HL-60 (cell line): ENCODE data around the gene PIMREG.

ENCODE experiments used
- CTCF ChIP-seq: IDR thresholded peaks from one replicate; pipeline ENCODE4 v1.5.1; 2011; ENCODE audit warnings: low read length, control low read depth, inconsistent platforms; ENCODE audit not compliant: insufficient read depth
- GABPA ChIP-seq: IDR thresholded peaks from 2 replicates; pipeline ENCODE4 v1.6.1; 2012; ENCODE audit warnings: low read depth
- POLR2AphosphoS5 ChIP-seq: IDR thresholded peaks from 2 replicates; pipeline ENCODE4 v1.6.1; 2012; ENCODE audit warnings: low read depth
- REST ChIP-seq: IDR thresholded peaks from 2 replicates; pipeline ENCODE4 v1.6.1; 2012; ENCODE audit warnings: low read depth; ENCODE audit not compliant: insufficient replicate concordance
- SPI1 ChIP-seq: IDR thresholded peaks from 2 replicates; pipeline ENCODE4 v1.6.1; 2012; ENCODE audit warnings: low read depth, mild to moderate bottlenecking, borderline replicate concordance

GRCh38 chr17:6453279-6454024 lies 9.2 kb downstream of the PIMREG start:
- TF ChIP-seq GABPA (no peak), POLR2AphosphoS5 (no peak), CTCF (no peak), REST (no peak), SPI1 (no peak)
